Endothelial cell (in vitro differentiated cells): ENCODE data around the gene KCNJ5. TPM values are rescaled to one million over a fixed set of nuclear protein-coding genes. Genes with fewer than 3 reads are reported as not detected.

ENCODE experiments used
- DNase-seq: peaks from one replicate; pipeline ENCODE4 v3.0.0; 2021; ENCODE audit warnings: low spot score
- H3K27ac Mint-ChIP-seq: one replicate; pipeline ENCODE4 v1.8.0; 2021; ENCODE audit warnings: mixed read lengths, inconsistent platforms; ENCODE audit not compliant: unreplicated experiment
- H3K27me3 Mint-ChIP-seq: one replicate; pipeline ENCODE4 v1.8.0; 2021; ENCODE audit warnings: mild to moderate bottlenecking, moderate library complexity, mixed read lengths, inconsistent platforms; ENCODE audit not compliant: unreplicated experiment
- H3K36me3 Mint-ChIP-seq: one replicate; pipeline ENCODE4 v1.8.0; 2021; ENCODE audit warnings: mild to moderate bottlenecking, low read depth, mixed read lengths, inconsistent platforms; ENCODE audit not compliant: unreplicated experiment
- H3K4me1 Mint-ChIP-seq: one replicate; pipeline ENCODE4 v1.8.0; 2021; ENCODE audit warnings: mild to moderate bottlenecking, mixed read lengths, inconsistent platforms; ENCODE audit not compliant: unreplicated experiment
- H3K4me3 Mint-ChIP-seq: one replicate; pipeline ENCODE4 v1.8.0; 2021; ENCODE audit warnings: mild to moderate bottlenecking, mixed read lengths, inconsistent platforms; ENCODE audit not compliant: unreplicated experiment
- H3K9me3 Mint-ChIP-seq: one replicate; pipeline ENCODE4 v1.8.0; 2021; ENCODE audit warnings: mixed read lengths, inconsistent platforms; ENCODE audit not compliant: unreplicated experiment
- total RNA-seq: library from RNA; stranded (reverse); fragmentation: NEBNext Ultra II Directional; extraction: Animal tissue kit (Norgen Biotek cat#: 25700); gene quantifications from one replicate; pipeline ENCODE4 v1.2.1, GENCODE V29; 2021; ENCODE audit not compliant: unreplicated experiment
- TF ChIP-seq, protein P1 (sequence below): fragments of 200-600 bp; sonication (generic); IDR thresholded peaks from one replicate; pipeline ENCODE4 v1.5.0; 2021; ENCODE audit warnings: antibody characterized with exemption; ENCODE audit not compliant: unreplicated experiment

Gene KCNJ5
- total RNA-seq, 1 donor from 2014 or later = 0.05 TPM

GRCh38 chr11:128913806-128914205 is 22.6 kb downstream of the KCNJ5 start:
- Mint-ChIP-seq H3K4me3 (no peak overlapping the region), H3K4me1 (no peaks in the 10 kb centered on the region), H3K9me3 (no peaks in the 10 kb centered on the region), H3K27ac (no peak overlapping the region), H3K27me3 (peaks cover 13% of the 10 kb centered on the region), H3K36me3 (peaks cover 5% of the 10 kb centered on the region)
- no peak for DNase-seq
- TF ChIP-seq, protein P1, sequence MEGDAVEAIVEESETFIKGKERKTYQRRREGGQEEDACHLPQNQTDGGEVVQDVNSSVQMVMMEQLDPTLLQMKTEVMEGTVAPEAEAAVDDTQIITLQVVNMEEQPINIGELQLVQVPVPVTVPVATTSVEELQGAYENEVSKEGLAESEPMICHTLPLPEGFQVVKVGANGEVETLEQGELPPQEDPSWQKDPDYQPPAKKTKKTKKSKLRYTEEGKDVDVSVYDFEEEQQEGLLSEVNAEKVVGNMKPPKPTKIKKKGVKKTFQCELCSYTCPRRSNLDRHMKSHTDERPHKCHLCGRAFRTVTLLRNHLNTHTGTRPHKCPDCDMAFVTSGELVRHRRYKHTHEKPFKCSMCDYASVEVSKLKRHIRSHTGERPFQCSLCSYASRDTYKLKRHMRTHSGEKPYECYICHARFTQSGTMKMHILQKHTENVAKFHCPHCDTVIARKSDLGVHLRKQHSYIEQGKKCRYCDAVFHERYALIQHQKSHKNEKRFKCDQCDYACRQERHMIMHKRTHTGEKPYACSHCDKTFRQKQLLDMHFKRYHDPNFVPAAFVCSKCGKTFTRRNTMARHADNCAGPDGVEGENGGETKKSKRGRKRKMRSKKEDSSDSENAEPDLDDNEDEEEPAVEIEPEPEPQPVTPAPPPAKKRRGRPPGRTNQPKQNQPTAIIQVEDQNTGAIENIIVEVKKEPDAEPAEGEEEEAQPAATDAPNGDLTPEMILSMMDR = no peak

DNA sequence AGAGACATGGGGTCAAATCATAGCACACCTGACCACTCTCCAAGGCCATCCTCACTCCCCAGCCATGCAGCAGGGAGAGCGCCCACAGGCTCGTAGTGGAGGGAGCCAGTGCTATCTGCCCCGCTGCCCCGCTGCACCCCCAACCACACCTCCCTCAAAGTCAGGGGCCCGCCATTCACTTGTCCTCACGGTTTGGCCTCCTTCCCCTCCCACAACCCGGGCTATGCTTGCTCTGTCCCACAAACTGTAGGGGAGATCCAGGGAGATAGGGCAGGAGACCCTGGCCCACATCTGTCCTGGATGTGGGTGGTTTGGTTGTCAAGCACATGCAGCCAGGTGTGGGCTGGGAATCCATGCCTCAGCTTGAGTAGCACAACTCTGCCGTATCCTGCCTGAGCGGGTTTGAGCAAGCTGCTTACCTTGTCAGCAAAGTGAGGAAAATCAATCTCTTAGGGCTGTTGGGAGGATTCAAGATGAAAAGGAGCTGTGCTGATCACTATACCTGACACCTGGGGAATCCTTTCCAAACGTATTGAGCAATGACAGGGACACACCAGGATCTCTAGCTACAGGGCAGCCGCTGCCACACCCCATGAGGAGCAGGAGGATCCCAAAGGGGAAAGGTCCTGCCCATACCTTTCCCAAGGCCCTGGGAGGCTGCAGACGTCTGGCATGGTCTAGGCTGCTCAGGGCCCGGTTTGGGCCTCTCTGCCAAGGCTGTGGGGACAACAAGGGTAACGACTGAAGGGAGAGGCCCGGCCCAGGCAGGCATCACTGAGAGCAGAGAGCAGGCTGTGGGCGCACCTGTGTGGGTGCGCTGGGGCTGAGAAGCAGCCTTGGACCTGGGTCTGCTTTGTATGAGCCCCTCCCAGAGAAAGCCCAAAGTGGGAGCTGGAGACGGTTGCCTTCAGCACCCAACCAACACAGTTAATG is 23.3 kb downstream of the KCNJ5 start:
- no peaks in the 10 kb centered on the region for H3K9me3 Mint-ChIP-seq
- H3K4me1 Mint-ChIP-seq = peaks cover 4% of the 10 kb centered on the region
- DNase-seq = no peak

GRCh38 chr11:128915149-128915521 is 24.0 kb downstream of the KCNJ5 start:
- Mint-ChIP-seq H3K27me3 (peaks cover 14% of the 10 kb centered on the region), H3K27ac (no peak overlapping the region), H3K4me1 (peaks cover 4% of the 10 kb centered on the region), H3K4me3 (no peak overlapping the region), H3K36me3 (peaks cover 5% of the 10 kb centered on the region), H3K9me3 (no peaks in the 10 kb centered on the region)
- TF ChIP-seq, protein P1 = no peak
- DNase-seq = no peak

More for the DNA sequence above, 23.3 kb downstream of the KCNJ5 start:
- Mint-ChIP-seq H3K27me3 (peaks cover 14% of the 10 kb centered on the region), H3K27ac (no peak overlapping the region), H3K36me3 (peaks cover 5% of the 10 kb centered on the region), H3K4me3 (no peak overlapping the region)
- TF ChIP-seq, protein P1 = no peak

DNA sequence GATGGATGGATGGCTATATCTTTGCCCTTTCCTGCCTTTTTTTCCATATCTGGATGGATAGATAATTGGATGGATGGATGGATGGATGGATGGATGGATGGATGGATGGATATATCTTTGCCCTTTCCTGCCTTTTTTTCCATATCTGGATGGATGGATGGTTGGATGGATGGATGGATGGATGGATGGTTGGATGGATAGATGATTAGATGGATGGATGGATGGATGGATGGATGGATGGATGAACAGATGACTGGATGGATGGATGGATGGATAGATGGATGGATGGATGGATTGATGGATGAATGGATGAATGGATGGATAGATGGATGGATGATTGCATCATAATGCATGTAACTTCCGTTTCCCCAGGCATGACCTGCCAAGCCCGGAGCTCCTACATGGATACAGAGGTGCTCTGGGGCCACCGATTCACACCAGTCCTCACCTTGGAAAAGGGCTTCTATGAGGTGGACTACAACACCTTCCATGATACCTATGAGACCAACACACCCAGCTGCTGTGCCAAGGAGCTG is 24.9 kb downstream of the KCNJ5 start:
- H3K27ac Mint-ChIP-seq = peak overlapping the region; percentile 2
- peaks cover 17% of the 10 kb centered on the region for H3K27me3 Mint-ChIP-seq
- H3K36me3 Mint-ChIP-seq = peaks cover 5% of the 10 kb centered on the region
- peaks cover 4% of the 10 kb centered on the region for H3K9me3 Mint-ChIP-seq
- DNase-seq = no peak
- H3K4me3 Mint-ChIP-seq = peak overlapping the region; percentile 51
- H3K4me1 Mint-ChIP-seq = peaks cover 4% of the 10 kb centered on the region
- TF ChIP-seq, protein P1 = no peak

- DNase-seq = no peak
- no peak overlapping the region for H3K4me3 Mint-ChIP-seq
- peaks cover 17% of the 10 kb centered on the region for H3K27me3 Mint-ChIP-seq
- H3K27ac Mint-ChIP-seq = no peak overlapping the region
- H3K4me1 Mint-ChIP-seq = peaks cover 4% of the 10 kb centered on the region
- peaks cover 5% of the 10 kb centered on the region for H3K36me3 Mint-ChIP-seq
- peaks cover 4% of the 10 kb centered on the region for H3K9me3 Mint-ChIP-seq
- TF ChIP-seq, protein P1 = no peak
These were observed 25.5 kb downstream of the KCNJ5 start for GRCh38 chr11:128916681-128917080.
